ENCODE data around the gene ERICH2.

DNA sequence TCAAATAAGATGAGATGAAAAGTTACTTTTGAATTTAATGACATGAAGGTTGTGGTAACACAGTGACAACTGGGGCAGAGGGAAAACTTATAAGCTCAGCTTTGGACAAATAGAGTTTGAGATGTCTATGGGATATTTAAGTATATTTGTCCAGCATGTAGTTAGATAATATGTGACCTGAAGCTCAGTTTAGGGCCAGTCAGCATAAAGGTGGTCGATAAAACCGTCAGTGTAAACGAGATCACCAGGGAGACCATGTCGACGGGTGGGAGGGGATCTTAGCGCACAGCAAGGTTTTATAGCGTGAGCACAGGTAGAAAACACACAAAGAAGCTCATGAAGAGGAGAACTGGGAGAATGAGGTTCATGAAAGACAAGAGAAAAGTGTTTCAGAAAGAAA is 7.4 kb upstream of the ERICH2 start:
- TF ChIP-seq, protein P1, sequence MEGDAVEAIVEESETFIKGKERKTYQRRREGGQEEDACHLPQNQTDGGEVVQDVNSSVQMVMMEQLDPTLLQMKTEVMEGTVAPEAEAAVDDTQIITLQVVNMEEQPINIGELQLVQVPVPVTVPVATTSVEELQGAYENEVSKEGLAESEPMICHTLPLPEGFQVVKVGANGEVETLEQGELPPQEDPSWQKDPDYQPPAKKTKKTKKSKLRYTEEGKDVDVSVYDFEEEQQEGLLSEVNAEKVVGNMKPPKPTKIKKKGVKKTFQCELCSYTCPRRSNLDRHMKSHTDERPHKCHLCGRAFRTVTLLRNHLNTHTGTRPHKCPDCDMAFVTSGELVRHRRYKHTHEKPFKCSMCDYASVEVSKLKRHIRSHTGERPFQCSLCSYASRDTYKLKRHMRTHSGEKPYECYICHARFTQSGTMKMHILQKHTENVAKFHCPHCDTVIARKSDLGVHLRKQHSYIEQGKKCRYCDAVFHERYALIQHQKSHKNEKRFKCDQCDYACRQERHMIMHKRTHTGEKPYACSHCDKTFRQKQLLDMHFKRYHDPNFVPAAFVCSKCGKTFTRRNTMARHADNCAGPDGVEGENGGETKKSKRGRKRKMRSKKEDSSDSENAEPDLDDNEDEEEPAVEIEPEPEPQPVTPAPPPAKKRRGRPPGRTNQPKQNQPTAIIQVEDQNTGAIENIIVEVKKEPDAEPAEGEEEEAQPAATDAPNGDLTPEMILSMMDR (tag by site-specific recombination; IDR thresholded peaks at IDR 0.05) = no peak
- TF ChIP-seq ZNF585B (tag by site-specific recombination; IDR thresholded peaks at IDR 0.05) (no peak), ZBTB17 (tag by site-specific recombination; IDR thresholded peaks at IDR 0.05) (no peak), ZNF114 (tag by site-specific recombination; IDR thresholded peaks at IDR 0.05) (no peak), TCF7L2 (IDR thresholded peaks at IDR 0.05; ENCODE audit: borderline replicate concordance, low read depth, low read length) (no peak), ZXDB (tag by site-specific recombination; IDR thresholded peaks at IDR 0.05) (no peak), ZNF274 (IDR thresholded peaks at IDR 0.05; ENCODE audit: low read length) (no peak), ZNF274 (tag by site-specific recombination; IDR thresholded peaks at IDR 0.05; ENCODE audit: borderline replicate concordance) (no peak)
- TF ChIP-seq, protein P2, sequence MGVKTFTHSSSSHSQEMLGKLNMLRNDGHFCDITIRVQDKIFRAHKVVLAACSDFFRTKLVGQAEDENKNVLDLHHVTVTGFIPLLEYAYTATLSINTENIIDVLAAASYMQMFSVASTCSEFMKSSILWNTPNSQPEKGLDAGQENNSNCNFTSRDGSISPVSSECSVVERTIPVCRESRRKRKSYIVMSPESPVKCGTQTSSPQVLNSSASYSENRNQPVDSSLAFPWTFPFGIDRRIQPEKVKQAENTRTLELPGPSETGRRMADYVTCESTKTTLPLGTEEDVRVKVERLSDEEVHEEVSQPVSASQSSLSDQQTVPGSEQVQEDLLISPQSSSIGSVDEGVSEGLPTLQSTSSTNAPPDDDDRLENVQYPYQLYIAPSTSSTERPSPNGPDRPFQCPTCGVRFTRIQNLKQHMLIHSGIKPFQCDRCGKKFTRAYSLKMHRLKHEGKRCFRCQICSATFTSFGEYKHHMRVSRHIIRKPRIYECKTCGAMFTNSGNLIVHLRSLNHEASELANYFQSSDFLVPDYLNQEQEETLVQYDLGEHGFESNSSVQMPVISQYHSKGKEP (tag by site-specific recombination; IDR thresholded peaks at IDR 0.05) = no peak

Measured in HEK293 (cell line).